MV-4-11 (cell line): ENCODE results near the gene UBAC2.

ENCODE experiments used
- DNase-seq: peaks from one replicate; lab custom pipeline; 2025; lab: John Stamatoyannopoulos, UW

UBAC2 gene

DNA sequence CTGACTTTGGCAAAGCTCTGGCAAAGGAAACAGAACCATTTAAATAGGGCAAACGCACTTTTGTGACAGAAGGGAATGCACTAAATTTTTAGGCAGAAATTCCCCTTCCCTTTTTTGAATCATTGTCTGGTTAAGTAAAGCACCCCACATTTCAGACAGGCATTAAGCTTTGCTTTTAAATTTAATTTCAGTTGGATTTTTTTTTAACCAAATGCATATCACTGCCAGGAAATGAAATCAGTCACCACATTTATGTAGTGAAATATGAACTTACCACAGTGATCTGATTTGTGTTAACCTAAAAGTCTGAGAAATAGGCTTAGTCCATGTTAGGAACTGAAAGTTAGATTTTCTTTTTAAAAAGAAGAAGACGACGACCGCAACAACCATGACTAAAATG, 95.7 kb downstream of the UBAC2 start:
- peak; percentile 91 for DNase-seq

DNA sequence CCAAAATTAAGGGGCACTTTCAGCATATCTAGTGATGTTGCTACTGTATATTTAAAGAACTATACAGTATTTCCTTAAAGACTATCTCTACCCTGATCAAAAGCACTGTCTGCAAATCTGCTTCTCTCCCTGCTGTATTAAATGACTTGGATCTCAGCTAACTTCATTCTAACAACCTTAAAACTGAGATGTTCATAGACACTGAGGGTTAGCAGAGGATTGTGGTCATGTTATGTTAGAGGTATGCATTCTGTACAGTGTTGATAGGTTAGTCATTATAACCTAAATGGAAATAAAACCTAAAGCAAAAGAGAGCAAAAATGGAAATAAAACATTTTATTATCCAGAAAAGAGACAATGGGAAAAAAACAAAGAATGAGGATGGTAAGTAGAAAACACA, 96.7 kb downstream of the UBAC2 start:
- DNase-seq, result no peak

DNA sequence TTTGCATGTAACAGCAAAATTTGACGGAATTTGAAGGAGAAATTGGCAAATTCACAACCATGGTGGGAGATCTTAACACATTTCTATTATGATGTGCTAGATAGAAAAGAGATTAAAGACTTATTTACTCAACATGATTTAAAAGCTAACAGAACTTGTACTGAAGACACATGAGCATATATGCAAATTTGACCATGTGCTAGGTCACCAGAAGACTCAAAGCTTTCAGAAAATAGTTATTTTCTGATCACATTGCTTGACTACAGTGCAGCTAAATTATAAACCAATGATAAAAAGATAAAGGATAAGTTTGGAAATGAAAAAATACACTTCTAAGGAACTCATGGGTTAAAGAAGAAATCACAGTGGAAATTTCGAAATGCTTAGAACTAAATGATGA, 97.4 kb downstream of the UBAC2 start:
- DNase-seq, result no peak

DNA sequence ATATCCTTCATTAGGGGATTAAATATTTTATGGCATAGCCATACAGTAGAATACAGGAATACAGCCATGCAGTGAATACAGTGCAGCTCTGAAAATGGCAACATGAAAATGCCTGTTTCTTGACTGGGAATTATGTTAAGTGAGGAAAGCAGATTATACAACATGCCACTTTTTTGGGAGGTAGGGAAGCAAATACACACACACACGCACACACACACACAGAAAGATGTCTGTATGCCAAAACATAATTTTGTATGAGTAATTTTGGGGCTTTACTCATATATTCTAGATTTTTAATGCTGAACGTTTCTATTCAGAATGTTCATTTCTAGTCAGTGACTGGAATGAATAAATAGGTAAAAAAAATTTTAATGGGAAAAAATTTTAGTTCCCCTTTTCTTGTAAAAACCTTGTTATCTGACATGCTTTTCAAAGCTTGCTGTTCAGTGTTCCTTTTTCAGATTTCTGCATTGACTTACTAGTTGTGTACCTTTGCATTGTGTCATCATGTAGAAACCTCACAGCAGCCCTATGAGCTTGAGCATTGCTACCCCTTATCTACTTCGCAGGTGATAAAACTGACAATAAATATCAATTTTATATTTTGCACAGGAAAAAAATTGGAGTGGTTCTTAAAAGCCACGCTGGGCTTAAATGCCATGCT, 98.7 kb downstream of the UBAC2 start:
- no peak for DNase-seq

DNA sequence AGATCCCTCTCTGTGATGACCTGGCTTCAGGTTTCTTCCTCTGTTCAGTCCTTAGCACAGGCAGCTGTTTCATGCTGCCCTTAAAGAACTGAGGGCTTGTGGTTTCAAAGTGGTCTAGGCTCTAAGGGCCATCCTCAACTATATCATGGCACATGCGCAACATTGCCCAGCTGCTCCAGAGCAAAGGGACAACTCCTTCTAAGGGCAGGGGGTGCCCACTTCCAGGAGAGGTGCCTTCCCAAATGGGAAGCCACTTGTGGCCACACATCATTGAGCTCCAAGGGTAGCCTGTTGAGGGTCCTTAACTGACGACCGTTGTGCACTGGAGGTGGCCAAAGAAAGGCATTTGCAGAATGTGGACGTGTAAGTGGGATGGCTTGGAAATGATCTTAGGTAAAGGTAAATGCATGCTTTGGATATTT, 99.3 kb downstream of the UBAC2 start:
- no peak for DNase-seq

DNA sequence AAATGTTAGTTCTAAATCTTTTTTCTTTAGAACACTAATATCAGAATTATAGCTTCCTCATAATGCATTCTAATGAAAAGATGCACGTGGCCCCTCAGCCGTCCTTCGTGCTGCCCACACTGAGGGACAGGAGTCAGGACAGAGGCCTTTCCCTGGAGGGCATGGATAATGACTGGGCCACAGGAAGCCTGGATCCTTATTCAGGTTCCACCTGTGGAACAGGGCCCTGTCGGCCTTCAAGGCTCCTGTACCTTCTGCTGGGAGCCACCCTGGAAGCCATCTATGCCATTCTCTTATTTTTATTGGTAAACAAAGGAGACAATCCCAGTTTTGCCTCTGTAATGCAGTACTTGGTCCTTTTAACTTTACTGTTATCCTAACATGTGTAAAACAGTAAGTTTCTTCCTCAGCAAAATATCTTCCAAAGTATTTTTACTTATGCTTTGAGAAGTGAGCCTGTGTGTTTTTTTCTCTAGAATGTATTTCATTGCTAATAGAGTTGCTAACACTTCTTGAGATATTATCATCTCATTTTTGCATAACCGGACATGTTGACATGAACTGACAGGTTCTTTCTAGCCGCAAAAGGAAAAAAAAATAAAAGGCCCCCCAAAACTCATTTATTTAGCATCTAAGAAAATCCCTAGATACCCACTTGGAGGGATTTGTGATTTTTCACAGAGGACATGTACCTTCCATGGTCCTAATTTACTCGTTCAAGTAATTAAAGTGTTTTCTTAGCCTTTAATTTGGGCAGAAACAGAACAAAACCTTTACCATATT, 100.6 kb downstream of the UBAC2 start:
- no peak for DNase-seq

DNA sequence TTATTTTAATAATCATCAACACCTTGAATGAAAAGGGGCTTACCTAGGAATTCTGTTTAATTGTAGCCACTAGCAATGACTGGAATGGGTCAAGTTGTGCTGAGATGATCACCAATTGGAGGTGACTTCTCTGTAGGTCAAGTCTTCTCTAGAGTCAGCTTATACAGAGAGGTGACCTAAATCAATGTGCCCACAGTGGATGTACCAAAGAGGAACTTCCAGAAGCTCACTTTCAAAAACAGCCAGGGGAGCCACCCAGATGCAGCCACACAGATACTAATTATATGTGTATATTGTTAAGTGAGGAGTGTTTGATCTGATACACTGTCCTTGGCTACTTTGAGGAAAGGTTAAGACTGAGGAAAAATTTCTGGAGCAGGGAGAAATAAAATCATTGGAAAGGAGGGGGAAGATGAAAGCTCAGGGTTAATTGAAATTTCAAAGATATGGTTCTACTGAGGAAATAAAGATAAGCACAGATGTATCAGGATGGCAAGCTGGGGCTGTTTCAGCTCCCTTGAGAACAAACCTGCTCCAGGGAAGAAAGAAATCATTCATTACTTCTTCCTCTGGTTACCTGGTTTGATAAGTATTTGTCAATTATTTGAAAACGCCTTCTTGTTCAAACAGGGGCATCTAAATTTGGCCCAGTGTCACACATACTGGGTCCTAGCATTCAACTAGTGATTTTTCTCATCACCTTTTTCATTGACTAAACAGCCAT, 101.4 kb downstream of the UBAC2 start:
- DNase-seq, result peak; percentile 13

DNA sequence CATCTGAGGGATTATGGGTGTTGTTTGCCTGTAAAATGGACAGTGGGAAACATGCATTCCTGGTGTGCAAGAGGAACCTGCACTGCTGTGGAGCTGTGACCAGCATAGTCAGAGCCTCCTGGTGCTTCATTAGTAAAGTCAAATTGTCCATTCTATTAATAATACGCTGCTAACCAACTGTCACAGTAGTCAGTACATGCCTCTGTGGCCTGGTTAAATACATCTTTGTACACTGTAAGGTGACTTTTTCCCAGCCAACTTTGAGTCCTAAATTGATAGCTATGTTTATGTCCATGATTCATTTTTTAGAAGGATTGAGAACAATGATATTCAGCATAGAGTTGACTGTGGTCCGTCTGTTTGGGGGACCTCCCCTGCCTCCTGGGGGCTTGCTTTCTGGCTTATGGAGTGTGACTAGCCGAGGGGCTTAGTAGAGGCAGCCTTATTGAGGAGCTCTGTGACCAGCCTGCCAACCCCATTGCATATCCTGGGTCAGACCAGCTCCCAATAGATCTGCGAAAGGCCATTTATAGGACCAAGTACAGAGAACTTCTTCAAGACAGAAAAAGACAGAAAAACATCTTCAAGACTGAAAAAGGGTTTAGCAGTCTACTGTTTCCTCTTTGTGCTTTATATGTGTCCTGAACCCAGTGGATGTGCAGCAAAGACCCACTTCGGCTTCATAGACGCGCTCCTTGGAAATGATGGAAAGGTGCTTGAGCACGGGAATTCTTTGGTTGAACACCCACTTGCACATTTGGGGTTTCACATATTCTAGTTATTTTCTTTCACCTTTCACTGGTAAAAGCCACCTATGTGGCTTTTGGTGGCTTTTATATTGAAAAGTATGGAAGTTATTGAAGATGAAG, 102.2 kb downstream of the UBAC2 start:
- DNase-seq, result no peak

DNA sequence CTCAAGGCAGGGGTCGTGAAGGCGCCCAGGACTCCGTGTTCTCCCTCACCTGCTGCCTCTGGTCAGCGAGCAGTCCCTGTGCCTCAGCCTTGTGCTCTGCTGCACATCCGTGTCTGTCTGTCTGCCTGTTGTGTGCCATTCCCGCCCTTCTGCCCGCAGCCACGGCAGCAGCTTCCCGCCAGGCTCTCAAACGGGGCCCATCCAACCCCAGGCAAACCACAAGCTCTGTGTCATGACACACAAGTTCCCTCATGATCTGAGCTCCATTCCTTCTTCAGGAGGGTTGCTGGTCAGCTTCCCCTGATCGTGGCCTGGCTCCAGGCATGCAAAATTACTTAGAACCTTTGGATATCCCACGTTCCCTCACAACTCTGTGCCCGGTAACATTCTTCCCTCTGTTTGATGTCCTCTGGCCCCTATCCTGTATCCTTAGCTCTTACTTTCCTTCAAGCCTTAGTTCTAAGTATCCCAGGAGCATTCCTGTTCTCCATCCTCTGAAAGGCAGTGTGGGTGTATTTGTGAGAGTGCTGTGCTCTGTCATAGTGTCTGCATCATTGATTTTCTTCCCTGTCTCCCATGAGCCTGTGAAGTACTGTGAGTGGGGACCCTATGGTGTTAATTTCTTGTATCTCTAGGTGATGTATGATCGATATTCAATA, 103.3 kb downstream of the UBAC2 start:
- DNase-seq, result peak; percentile 84

DNA sequence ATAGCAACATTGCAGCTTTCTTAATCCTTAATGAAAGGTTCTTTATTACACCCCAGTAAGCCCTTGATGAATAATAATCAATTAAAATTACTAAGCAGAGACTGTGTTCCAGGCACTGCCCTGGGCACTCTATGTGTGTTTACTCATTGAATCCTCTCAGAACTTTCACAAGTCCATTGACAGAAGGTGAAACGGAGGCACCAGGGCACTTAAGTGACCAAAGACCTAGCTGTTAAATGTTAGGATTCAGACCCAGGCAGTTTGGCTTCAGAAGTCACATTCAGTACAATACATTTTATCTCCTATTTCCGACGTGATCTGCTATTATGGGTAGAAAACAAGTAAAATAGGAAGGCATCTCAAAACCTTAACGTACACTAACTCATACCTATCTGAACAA, 103.9 kb downstream of the UBAC2 start:
- no peak for DNase-seq

DNA sequence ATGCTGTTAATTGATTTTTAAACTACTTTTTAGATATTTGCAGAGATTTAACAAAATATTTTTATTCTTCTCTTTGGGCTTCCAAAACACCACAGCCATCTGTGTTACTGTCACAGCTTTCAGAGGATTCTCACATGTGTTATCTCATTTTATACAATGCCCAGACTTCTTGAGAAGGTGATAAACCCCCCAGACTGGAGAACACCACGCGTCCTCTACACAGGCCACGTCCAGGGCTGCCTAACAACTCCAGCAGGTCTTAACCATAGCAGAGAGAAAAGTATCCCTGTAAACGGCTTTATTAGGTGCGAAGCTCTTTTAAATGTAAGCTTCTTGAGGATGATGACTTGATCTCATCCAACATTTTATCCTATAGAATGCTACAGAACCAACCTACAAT, 104.5 kb downstream of the UBAC2 start:
- no peak for DNase-seq

DNA sequence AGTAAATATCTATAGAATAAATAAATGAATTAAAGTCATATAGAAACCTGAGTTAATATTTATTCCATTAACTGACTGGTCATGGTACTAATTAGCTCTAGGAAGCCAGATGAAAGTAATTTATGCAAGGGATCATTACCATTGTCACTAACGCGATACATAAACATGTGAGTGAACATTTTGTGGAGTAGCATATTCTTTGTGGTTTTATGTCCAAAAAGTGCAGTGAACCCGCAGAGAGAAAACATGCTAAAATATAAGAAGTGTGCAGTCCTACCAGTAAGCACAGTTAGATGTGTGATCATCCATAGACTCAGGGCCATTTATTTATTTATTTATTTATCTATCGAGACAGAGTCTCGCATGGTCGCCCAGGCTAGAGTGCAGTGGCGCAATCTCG, 104.9 kb downstream of the UBAC2 start:
- no peak for DNase-seq

DNA sequence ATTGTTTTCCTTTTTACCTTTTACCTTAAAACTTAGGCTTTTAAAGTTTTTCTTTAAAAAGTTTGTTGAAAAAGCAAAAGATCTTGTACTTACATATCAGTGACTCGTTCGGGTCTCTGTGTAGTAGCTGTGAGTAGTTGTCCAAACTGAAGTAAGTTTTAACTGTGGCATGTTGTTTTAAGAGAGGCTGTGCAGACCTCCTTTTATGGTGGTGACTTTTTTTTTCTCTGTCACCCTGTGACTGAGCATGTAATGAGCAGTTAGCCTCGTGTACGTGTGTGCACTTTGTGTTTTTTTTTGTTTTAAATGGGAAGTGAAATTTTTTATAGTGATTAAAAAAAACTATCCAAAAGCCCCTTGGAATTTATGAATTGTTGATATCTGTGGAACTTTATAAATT, 106.6 kb downstream of the UBAC2 start, which contains the start of gene GPR183:
TSS of gene GPR183 (minus strand) at position 153 of the 400 bp plus-strand sequence. CDS start 11,254 bp downstream, outside the sequence.
- DNase-seq, result peak; percentile 83

DNA sequence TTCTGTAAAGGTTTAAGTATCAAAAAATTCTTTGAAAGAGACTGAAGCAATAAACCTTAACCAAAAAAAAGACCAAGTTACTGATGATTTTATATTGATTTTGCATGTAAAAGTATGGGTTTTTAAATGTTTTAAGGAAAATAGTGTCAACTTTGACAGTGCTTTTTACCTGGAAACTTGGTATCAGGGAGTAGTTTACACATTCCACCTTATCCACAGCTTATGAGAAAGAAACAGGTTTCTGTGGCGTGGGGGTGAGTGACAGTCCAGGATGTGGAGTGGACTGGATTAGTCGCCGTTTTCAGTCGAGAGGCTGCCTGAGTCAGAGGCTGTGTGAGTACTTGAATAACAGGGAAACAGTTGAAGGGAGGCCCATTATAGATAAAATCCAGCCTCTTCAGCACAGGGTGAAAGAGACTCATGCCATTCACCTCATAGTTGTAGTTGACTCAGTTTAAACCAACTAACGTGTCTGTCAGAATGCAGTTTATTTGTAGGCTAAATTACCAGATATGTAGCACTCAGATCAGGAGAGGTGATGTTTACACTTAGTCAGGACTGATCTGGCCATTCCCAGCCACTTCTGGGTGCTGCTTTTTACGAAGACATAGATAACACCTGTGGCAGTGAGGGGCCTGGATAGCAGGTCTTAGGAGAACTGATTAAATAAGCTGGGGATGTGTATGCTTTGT, 107.1 kb downstream of the UBAC2 start:
- peak; percentile 69 for DNase-seq

DNA sequence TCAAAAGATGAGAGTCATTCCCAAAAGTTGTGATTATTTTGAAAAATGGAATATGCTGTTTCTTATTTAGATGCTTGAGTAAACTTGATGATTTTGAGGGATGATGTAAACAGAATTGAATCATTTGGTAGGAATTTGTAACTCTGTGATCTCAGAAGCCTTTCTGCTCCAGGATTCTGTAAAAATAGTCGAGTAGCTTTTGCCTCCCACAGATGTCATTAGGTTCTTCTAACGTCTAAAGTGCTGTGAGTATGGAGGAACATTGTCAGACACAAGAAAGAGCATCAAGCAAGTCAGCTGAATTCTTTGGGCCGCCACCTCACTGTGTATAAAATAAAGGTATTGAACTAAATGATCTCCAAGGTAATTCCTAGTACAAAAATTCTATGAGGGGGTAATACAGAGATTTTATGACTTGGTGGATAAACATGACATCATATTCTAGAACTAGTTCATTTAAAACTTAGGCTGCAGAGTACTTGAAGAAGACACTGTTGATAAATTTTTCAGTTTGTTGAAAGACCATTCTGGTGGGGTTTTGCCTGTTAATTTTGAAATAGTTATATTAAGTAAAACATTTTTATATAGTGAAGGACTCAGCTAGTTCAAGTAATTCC, 107.9 kb downstream of the UBAC2 start:
- no peak for DNase-seq

DNA sequence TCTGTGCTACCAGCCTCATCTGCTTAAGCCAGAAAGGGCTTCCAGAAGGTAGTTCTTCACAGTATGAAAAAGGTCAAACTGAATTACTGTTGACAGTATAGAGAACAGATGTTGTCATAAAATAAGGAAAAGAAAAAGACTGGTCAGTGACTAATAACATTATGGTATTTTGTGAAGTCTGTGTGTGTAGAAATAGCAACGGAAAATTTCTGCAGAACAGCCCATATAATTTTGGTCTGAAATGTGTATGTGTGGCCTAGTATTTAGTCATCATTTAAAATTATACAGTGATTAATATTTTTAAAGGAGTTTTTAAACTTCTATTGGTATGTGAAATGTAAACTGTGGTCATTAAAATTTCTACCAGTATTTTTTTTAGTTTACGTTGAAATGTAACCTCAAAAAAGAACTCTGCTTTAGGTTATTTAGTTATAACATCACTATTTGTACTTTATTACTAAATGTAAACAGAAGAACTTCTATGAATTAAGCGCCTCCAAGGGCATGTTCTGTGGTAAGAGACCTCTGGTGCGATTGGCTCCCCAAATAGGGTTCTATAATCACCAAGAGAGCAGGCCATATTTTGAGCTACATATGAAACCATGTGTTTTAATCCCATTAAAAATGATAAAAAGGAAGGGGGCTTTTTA, 109.9 kb downstream of the UBAC2 start:
- DNase-seq, result peak; percentile 91

DNA sequence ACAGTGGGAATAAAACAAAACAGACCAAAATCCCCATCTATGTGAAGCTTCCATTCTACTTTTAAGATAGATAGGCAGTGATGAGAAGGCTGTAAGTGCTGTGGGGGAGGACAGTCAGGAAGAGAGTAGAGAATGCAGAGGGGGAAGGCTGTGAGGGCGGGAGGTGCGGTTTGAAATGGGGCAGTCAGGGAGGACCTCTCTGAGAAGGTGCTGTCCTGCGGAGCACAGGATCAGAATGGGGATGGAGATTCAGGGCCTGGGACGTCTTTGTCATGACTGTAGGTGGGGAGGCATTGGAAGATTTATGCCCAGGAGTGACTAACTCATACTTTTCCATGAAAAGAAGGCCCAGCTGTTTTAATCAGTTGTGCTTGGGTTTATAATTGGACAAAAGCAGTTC, 110.5 kb downstream of the UBAC2 start:
- DNase-seq, result no peak

DNA sequence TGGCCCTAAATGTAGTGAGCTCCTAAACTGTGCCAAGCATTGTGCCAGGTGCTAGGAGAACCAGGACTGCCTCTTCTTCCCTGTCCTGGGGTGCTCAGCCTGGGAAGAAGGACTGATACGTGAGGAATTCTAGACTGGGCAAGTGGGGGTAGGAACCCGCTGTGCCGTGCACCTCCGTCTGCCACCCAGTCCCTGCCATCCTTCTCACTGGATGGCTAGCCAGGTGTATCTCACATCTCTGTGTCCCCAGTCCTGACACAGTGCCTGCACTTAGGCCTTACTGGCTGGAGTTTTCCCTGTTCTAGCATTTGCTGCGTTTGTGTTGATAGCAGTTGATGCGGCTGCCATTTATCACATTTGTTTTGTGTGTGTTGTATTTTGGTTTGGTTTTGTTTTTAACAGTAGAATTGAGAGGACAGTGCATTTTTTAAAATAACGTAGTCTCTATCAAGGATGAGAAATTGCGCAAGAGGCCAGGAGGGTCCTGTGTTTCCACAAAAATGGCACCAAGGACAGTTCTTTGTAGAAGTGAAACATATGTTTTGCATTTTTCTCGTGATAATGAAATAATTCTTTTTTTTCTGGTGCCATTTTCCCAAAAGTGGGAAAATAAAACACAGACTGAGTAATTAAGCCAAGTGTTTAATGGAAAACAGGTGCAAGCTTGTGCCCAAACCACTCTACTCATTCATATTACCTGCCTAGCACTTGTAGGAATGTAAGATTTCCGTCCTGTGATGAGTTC, 111.3 kb downstream of the UBAC2 start:
- peak; percentile 54 for DNase-seq

DNA sequence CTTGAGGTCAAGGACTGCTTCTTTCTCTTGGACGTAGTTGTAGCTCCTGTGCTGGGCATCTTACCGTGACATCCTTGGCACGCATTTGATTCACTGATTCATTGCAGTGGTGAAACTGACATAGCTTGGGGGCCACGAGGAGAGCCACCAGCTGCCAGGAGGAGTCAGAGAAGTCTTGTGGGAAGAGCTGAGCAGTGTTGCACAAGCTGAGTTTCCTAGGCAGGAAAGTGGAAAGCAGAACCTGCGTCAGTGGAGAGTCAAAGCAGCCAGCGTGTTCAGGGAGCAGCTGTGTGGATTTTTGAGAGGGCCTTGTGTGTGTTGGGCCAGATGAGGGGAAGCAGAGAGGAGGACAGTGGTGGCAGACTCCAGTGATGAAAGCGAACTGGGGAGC, 111.8 kb downstream of the UBAC2 start:
- peak; percentile 99 for DNase-seq
